Gastroesophageal sphincter (tissue), 3 donors: ENCODE data around the gene BET1L.

Experiments used
- CTCF ChIP-seq, 4 experiments: fragments of 200-600 bp in 2 of 4; fragments of 450-650 bp in 2 of 4; sonication (generic) in 1 of 4; IDR thresholded peaks; one replicate each; pipeline ENCODE4 v1.5.1; 2017 to 2019; ENCODE audit warnings: antibody characterized with exemption in 4 of 4, mild to moderate bottlenecking in 2 of 4, moderate library complexity in 2 of 4
- EP300 ChIP-seq: sonication (generic); formaldehyde crosslinking; IDR thresholded peaks from one replicate; pipeline ENCODE4 v1.6.1; 2017; ENCODE audit warnings: antibody characterized with exemption, mild to moderate bottlenecking
- POLR2A ChIP-seq, 2 donors: fragments of 450-650 bp; IDR thresholded peaks; one replicate each; pipeline ENCODE4 v1.6.1; 2017; ENCODE audit warnings: antibody characterized with exemption in 2 of 2, mild to moderate bottlenecking in 2 of 2, moderate library complexity in 1 of 2
- POLR2AphosphoS5 ChIP-seq: sonication (generic); formaldehyde crosslinking; IDR thresholded peaks from one replicate; pipeline ENCODE4 v1.6.1; 2017; ENCODE audit warnings: antibody characterized with exemption

DNA sequence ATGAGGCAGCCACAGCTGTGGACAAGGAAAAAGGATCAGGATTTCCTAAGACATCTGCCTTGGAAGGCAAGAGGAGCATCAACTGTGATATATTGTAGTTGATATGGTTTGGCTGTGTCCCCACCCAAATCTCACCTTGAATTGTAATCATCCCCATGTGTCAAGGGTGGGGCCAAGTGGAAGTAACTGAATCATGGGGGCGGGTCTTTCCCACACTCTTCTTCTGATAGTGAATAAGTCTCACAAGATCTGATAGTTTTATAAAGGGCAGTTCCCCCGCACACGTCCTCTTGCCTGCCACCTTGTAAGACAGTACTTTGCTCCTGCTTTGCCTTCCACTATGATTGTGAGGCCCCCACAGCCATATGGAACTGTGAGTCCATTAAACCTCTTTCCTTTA lies 10.5 kb upstream of the BET1L start:
- TF ChIP-seq POLR2A (IDR thresholded peaks at IDR 0.05), result no peak
- TF ChIP-seq CTCF (IDR thresholded peaks at IDR 0.05), result no peak
- TF ChIP-seq POLR2AphosphoS5, result no peak
- no peak for TF ChIP-seq EP300
